SW 1271 (cell line): Measurements from ENCODE around the gene TMEM18.

Experiments
- DNase-seq, 2 experiments: peaks; one replicate each; lab custom pipeline; 2025; lab: John Stamatoyannopoulos, UW

TMEM18 gene

DNA sequence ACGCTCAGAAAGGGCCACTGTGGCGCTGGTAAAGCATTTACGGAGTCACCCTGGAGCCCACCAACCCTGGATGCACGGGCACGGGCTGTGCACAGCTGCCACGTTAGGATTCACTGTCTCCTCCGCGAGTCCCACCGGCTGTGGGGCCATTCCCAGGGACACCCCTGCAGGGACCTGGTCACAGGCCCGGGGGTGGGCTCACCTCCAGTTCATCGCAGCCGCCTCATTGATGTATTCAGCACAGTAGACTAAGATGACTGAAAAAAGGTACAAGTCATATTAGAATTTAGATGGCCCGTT lies 4.7 kb downstream of the TMEM18 start:
- DNase-seq: no peak

DNA sequence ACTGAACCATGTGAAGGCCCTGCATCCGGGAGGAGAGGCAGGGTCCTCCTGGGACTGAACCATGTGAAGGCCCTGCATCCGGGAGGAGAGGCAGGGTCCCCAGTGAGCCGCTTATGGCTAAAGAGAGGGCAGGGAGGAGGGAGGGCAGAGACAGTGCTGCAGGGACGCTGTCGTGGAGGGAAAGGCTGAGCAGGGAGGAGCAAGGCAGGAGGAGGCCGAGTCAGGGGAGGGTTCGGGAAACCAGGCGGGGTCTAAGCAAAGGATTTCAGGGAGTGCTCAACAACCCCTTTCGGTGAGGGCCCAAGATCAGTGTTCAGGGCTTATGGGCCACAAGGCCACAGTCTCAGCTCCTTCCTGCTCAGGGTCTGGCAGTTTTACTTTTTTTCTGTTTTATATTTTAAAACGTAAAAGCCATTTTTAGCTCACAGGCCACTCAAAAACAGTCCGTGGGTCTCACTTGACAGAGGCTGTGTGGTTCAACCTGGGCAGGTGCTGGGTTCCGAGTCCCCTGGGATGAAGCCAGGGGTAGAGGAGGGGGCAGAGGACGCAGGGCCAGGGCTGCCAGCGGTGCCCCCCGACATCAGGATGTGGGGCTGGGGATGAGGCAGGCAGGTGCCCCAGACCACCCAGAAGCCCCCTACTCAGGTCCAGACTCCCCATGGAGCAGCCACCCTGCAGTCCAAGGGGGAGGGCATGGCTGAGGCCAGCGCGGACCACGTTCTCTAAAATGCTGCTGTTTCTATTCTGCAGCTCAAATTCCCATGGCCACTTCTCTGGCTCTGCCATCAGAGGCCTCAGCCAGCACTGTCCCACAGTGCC lies 5.2 kb downstream of the TMEM18 start:
- no peak for DNase-seq

DNA sequence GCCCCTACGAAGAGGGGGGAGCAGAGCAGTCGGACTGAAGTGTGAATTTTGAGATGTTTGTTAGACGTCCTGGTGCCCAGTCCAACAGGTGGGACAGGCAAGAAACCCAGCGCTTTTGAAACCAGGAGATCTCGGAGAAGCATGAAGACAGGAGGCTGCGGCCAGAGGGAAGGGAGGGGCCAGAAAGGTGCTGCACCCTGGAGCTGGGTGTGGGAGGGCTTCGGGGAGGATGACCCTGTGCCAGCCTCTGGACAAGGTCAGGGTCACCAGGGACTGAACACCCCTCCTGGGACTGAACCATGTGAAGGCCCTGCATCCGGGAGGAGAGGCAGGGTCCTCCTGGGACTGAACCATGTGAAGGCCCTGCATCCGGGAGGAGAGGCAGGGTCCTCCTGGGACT lies 6.1 kb downstream of the TMEM18 start:
- DNase-seq: no peak

DNA sequence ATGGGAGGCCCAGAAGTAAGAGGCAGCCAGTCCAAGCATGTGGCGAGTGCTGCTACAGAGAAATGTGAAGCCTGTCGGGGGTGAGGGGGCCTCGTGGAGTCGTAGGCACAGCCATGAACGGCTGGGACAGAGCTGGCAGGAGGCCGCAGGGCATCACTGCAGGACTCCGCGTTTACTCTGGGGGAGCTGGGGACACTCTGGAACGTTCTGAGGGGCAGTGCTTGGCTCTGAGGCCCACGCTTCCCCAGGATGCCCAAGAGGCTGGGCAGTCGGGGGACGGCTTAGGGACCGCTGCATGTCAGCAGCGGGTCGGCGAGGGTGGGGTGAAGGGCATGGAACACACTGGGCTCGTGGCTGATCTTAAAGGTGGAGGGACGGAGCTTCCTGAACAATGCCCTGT lies 6.6 kb downstream of the TMEM18 start:
- DNase-seq: no peak

DNA sequence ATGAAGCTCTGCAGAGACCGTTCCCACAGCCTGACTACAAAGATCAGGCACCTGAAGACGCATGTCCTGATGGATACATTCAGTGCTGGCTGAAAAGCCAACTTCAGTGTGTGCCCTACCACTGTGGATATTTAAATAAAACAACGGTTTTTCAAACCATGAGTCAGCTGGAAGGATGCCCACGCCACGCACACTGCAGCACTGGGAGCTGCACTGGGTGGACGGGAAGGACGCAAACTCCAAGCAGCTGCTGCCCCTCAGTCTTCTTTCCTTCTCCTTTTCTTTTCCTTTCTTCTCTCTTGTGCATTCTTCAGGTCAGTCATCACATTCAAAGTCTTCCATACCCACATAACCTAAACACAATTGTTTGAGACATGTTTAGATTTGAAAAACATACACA lies 7.9 kb downstream of the TMEM18 start:
- DNase-seq: no peak

DNA sequence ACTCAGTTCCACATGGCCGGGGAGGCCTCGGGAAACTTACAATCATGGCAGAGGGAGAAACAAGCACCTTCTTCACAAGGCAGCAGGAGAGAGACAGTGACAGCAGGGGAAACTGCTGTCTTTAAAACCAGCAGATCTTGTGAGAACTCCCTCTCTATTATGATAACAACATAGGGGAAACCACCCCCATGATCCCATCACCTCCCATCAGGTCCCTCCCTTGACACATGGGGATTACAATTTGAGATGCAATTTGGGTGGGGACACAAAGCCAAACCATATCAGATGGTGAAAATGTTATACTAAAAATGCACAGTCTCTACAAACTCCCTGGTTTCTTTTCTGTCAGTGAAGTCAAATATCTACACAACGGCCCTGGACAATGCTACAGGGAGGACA lies 9.2 kb downstream of the TMEM18 start:
- no peak for DNase-seq

DNA sequence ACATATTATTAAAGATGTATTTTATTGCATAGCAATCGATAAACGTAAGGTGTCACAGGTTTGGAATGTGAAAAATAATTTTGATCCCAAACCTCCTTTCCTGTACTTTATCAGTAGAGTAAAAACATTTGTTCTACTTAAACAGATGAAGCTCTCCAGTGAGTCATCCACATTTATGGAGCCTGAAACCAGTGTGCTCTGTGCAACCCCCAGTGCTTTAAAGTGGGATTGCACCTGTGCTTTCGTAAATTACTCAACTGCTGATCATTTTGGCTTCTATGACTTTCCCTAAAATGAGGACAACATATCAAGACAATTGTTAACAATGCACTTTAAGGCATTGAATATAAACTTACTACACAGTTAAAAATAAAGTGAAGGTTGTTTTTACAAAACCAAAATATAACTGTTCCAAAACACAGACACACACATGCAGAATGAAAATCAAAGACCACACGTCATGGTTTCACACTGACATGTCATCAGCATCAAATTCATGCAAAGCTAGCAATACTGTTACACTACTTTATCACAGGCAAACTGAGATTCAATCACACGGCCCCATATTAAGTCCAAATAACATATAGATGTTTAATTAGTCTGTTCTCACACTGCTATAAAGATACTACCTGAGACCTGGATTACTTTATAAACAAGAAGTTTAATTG lies 9.7 kb downstream of the TMEM18 start:
- peak in 1 of 2 experiments; percentile 57 for DNase-seq

DNA sequence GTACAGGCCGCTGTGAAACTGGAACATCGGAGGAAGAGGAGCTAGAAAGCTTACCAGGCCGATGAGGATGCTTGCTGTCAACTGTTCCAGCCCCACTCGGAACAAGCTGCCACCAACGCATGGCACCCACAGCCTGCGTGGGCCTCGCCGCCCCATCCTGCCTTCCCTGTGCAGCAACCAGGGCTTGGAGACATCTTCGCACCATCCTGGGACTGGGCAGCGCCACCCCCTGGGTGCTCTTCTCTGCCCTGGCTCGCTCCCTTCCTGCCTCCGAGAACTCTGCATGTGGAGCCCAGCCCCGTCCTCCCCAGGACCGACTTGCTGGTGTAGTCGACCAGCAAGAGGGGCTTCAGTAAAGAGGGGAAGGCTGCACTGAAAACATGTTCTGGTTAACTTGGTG lies 10.8 kb downstream of the TMEM18 start:
- no peak for DNase-seq

DNA sequence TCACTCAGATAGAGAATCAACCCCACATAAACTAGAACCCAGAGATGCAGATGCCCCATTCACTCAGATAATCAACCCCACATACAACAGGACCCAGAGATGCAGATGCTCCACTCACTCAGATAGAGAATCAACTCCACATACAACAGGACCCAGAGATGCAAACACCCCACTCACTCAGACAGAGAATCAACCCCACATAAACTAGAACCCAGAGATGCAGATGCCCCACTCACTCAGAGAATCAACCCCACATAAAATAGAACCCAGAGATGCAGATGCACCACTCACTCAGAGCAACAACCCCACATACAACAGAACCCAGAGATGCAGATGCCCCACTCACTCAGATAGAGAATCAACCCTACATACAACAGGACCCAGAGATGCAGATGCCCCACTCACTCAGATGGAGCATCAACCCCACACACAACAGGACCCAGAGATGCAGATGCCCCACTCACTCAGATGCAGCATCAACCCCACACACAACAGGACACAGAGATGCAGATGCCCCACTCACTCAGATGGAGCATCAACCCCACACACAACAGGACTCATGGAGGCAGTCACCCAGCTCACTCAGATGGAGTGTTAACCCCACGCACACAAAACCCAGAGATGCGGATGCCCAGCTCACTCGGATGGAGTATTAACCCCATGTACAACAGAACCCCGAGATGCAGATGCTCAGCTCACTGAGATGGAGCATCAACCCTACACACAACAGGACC lies 11.7 kb downstream of the TMEM18 start:
- no peak for DNase-seq

DNA sequence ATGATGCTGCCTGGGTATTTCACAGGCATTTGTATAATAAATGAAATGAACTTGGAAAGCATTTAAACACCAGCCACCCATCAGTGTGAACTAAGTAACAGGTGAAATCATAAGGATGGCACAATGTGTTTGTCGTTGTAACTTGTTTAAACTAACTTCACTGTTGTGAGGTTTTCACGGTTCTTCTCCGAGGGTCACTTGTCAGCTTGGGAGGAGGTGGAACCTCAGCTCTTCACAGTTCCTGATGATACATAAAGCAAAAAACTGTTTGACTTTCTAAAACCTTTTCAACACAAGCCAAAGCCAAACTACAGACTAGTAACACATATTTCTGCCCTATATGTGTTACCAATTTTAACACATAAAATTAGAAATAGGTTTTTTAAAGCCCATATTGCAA lies 13.1 kb downstream of the TMEM18 start:
- no peak for DNase-seq

DNA sequence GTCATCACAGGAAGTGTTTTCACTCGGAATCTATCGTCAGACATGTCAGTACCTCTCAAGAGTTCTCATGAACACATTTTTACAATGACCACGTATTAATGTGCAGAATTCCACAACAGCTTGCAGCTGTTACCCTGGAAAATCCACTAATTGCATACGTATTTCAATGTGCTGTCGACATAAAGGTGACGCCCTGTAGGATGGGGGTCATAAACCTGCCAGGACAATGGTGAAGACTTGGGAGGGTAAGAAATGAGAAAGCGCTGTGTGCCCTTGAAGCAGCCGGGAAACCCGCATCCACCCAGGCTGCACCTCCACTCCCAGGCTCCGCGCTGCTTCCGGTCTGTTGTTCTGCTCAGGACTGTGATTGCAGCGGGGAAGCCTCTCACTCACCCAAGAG lies 14.0 kb downstream of the TMEM18 start:
- no peak for DNase-seq

DNA sequence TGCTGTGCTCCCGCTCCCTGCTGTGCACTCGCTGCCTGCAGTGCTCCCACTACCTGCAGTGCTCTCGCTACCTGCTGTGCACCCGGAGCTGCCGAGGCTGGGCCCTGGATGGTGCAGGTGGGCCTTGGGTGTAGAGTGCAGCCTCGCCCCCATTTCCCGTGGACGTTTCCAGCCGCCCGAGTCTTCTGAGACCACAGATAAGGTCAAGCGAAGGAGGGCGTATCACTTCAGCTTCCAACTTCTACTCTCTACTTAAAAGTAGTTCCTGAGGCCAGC lies 15.9 kb downstream of the TMEM18 start:
- no peak for DNase-seq

DNA sequence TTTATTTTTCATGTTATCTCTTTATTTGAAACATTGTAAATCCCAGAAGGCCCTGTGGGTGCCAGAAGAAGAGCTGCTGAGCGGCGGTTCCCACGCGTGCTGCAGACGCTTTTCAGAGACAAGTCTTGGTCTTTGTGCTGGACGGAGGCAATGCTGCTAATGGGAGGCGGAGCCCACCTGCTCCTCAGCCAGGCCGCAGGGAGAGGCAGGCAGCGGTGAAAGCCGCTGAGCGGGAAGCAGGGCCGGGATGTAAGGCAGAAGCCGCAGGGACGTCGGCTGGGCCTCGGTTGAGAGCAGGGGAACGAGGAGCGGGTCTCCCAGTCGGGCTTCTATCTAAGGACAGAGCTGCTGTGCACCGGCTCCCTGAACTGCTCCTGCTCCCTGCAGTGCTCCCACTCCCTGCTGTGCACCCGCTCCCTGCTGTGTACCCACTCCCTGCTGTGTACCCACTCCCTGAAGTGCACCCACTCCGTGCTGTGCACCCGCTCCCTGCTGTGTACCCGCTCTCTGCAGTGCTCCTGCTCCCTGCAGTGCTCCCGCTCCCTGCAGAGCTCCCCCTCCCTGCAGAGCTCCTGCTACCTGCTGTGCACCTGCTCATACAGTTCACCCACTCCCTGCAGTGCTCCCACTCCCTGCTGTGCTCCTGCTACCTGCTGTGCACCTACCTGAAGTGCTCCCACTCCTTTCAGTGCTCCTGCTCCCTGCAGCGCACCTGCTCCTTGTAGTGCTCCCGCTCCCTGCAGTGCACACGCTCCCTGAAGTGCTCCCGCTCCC lies 16.4 kb downstream of the TMEM18 start:
- no peak for DNase-seq

DNA sequence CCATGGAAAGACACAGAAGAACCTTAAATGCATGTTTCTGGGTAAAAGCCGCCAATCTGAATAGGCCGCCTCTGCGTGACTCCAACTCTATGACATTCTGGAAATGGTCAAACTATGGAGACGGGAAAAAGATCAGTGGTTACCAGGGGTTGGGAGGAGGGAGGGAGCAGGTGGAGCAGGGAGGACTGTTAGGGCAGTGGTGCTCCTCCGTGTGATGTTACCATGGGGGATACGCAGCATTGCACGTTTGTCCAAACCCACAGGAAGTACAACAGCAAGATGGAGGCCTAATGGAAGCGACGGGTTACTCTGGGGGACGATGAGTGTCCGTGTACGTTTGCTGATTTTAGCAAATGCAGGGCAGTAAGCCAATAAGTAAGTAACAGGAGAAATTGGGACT lies 17.2 kb downstream of the TMEM18 start:
- no peak for DNase-seq

DNA sequence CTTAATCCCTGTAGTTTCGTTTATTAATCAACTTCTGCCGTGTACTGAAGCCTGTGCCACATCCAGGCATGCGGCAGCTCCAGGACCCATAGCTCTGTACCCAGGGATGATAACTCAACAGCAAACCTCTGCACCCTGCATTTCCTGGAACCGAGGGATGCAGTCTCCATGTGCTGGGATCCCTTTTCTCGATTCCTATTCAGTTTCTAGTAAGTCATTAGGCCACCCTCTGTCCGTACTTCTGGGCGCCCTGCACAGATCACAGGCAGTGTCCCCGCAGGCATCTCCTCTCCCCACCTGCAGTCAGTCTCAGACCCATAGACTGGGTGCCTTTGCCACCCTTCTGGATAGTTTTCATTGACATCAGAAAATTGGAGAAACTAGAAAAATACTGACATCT lies 18.8 kb downstream of the TMEM18 start:
- no peak for DNase-seq

DNA sequence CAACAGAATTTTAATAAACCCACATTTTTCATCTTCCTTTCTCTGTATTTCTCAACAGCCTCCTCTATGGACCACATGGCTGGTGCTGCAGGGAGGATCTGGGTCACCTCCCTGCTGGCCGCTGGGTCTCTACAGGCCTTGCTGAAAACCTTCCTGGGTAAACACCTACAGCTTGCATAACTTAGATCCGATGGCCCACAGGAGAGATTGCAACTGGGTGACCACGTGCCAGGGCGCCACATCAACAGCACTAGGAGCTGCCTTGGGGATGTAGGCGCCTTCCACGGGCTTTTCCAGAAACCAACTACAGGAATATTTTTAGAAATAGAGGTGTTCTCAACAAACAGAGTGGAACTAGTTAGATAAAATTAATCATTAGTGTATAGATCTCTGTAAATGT lies 19.4 kb downstream of the TMEM18 start:
- no peak for DNase-seq

DNA sequence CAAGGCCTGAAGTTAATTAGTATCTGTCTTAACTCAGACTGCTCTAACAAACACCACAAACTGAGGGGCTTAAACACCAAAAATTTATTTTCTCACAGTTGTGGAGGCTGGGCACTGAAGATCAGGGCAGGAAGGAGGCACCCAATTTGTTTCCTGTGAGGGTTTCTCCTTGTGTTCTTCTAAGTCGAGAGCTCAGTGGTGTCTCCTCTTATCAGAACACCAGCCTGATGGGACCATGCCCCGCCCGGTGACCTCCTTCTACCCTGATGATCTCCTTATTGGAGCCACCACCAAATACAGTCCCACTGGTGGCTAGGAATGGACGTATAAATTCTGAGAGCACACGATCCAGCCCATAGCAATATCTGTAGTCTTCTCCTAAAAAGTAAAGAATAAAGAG lies 20.5 kb downstream of the TMEM18 start:
- no peak for DNase-seq

DNA sequence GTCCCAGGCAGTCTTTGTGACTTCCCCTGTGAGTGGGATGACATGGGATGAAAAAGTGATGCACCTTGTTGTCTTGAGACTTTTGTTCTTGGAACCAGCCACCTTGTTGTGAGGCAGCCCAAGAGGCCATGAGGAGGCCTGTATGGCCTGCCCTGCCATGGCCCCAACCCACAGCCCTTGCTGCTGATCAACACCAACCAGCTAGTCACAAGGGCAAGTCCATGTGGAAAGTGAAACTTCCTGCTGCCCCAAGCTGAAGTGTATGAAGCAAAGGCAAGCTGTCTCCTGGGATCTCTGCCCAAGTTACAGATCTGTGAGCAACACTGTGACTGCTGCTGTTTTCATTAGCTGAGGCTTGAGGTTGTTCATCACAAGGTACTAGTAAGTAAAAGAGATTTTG lies 21.6 kb downstream of the TMEM18 start:
- DNase-seq: no peak

DNA sequence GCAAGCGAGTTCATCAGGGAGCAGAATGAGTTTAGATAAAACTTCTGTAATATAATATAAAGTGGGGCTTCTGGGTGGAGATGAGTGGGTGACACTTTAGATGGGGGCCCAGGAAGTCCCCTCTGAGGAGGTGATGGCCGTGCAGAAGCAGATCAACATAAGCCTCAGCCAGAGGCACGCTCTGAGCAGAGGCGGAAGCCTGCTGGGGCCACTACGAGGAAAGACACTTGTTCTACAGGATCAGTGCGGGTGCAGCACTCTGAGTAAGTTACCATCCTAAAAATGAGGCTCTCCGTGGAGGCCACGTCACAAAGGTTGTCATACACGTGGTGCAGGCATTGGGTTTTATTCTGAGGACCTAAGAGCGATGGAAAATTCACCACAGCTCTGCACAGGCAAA lies 22.3 kb downstream of the TMEM18 start:
- no peak for DNase-seq

DNA sequence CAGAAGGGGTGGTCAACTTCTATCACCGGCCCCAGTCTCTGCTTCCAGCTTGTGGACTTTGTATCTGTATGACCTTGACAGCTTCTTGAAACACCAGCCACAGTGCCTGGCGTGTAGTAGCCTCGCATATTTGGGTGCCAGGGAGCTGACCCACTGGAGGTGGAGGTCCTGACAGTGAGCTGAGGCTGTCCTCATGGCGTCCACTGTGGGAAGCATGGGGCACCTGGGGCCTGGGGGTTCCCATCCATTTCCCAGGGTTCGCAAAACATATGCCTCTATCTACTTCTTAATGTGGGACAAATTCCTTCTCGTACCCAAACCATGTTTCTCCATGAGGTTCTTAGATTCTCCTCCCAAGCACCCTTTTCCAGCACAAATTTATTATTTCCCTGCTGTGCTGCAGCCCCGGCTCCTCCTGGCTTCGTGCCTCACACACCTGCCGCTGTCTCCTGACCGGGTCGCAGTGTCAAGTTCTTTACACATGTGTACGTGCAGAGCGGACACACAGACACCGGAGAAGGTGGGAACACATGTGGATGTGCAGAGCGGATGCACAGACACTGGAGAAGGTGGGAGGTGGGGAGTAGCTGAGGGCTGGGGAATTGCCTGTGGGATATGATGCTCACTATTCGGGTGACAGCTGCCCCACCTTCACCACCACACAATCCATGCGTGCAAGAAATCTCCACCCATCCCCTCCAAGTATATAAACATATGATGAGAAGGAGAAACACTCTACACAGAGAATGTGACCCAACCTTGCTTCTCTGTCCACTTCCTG lies 23.4 kb downstream of the TMEM18 start:
- DNase-seq: no peak

DNA sequence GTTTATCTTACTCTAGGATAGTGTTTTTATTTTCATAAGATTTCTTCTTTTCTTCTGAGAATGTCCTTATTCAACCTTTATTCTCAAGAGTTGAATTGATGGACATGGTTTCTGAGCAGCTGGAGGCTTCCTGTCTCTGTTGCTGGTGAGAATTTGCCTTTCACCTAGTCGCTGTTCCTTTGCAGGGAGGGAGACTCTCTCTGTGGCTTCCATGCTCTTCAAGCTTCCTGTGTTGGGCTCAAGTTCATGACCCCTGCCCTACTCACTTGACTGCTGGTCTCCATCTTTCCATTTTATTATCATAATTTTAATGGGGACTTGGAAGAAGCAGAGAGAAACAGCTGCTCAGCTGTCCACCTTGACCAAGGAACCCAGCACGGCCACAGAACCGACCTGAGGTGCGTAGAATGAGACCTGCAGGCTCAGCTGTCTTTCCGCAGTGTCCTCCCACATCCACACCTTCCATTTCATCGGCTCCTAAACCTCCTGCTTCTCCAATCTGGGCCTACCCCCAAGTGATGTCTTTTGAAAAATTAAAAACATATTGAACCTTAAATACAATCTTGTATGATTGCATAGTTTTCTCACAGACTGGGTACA lies 24.2 kb downstream of the TMEM18 start:
- no peak for DNase-seq

DNA sequence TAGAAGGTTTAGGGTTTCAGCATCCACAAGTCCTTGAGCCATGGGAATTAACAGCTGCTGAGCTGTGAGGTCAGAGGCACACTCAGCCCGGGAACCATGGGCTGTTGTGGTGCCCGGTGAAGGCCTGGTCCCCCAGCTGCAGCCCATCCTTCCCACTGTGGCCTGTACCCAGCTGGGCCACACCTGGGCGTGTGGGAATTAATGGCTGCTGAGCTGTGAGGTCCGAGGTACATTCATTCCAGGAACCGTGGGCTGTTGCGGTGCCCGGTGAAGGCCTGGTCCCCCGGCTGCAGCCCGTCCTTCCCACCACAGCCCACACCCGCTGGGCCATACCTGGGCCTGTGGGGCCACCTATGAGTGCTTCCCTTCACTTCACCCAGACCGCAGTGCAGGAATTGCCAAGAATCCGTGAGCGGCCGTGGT lies 25.2 kb downstream of the TMEM18 start:
- DNase-seq: no peak
